CD4-positive, alpha-beta T cell treated with Interleukin-6 at 100 ng/mL for 8 hours (primary cell): ENCODE results near the gene LRRN3.

ENCODE experiments used
- DNase-seq: peaks from one replicate; pipeline ENCODE4 v3.0.0-alpha.2; 2020; ENCODE audit warnings: mixed read lengths, low spot score

The LRRN3 gene

DNA sequence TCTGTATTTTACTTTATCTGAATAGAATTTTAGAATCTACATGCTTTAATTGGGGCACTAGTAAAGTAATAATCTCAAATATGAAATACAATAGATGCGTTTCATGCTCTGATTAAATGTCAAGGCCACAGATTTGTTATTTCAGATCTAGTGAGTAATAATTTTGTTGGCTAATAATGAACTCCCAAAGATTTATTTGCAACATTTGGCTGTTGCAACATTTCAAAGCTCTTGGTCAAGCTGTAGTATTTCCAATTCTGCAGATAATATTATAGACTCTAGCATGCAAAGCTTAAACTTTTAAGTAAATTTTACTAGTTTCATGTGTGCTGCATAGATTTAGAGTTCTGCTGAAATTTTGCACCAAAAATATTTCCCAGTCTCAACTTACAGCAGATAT is 16.7 kb downstream of the LRRN3 start:
- DNase-seq: no peak

DNA sequence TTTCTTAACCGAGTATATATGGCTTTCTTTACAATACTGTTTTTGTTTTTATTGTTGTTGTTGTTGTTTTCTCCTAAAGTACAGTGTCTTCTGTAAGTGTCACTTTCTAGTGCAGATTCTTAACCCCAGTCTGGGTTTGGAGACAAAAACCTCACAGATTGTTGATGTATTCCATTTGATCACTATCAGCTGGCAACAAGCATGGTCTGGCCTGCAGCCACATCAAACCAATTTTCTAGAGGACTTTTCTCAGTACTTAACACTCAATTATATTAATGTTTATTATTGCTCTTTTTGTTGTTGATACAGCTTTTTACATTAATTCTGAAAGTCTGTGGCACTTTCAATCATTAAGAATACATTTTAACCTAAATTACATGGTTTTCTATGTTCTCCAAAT is 17.1 kb downstream of the LRRN3 start:
- DNase-seq: no peak

DNA sequence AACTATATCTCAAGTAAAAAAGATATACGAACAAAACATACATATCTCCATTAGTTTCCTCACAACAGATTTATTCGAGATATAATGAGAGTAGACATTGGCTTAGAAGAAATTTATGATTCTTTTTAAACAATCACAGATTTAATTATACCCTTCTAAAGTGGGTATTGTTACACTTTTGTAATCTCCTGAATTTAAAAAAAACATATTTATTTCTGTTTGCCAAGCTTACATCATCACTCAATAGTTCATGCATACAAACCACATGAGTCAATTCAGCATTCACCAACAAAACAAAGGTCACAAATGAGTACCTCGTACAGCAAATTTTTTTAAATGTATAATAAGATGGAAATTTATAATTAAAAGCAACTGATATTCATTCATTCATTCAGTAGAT is 17.6 kb downstream of the LRRN3 start:
- DNase-seq: no peak

DNA sequence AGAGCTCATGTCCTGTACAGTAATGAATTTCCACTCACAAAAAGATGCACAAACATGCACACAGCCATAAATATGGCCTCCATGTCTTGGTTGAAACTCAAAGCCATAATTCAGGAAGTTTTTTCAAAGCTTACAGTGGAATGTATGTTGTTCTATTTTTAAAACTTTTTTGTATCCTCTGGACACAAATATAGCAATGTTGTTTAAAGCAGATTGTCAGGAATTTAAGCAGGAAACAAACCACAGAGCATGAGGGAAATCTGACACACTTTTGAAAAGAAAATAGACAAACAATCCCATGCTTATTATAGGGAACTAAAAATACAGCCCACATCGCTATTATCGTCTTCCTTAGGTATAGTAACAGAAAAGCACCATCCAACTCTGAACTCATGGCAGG is 21.5 kb downstream of the LRRN3 start:
- no peak for DNase-seq

GRCh38 chr7:111113263-111114017 is 22.5 kb downstream of the LRRN3 start:
- no peak for DNase-seq

GRCh38 chr7:111115966-111116365 is 25.0 kb downstream of the LRRN3 start:
- DNase-seq: no peak

- no peak for DNase-seq
Measured at GRCh38 chr7:111126987-111127386, 36.1 kb downstream of the LRRN3 start.

DNA sequence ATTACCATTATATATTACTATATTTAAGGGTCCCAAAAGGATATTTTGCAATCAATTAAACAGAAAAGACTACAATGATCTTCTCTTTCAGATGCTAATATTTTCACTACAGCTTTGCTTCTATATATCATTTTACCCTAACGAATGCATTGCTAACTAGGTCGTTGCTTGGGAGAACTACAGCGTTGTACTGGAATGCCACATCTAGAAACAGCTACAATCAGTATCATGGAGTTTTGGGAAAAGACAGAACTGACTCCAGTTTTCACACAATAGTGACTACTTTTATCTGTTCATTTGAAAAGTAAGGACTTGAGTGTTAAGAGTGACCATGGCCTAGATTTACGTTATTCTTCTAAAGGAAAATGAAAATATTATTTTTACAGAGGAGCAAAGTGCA is 38.5 kb downstream of the LRRN3 start:
- no peak for DNase-seq

DNA sequence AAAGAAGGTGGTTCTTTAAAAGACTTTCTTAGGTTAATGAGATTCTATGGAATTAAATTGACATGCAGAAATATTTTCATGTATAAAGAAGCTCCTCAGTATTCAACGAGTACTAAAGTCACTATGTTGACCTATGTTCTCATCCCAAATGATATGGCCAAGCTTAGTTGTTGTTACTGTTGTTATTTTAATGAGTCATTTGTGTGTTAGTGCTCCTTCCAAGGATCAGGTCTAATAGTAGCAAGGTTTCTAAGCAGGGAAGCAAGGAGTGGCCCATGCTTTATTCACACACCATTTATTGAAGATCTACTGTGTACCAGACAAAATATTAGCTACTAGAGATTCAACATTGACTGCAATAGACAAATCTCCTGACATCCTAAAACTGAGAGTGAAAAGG is 41.9 kb downstream of the LRRN3 start:
- no peak for DNase-seq

GRCh38 chr7:111137296-111138192 is 46.6 kb downstream of the LRRN3 start:
- no peak for DNase-seq

GRCh38 chr7:111138193-111138569 is 47.3 kb downstream of the LRRN3 start:
- peak; percentile 61 for DNase-seq

DNA sequence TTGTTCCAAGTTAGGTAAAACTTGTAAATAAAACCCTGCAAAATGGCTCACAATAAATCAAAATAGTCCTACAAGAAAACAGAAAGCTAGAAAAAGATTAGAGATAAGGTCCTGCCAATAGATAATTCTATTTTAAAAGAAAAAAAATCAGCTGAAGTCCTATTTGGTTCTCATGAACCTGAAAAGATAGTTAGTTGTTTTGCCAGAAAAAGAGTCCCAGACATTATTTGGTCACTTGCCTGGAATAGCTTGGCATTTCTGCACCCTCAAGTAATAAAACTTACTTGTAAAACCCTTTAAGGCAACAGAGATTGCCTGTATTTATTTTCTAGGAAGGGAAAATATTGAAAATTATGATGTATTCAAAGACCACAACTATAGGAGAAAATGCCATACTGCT is 47.7 kb downstream of the LRRN3 start:
- DNase-seq: no peak

DNA sequence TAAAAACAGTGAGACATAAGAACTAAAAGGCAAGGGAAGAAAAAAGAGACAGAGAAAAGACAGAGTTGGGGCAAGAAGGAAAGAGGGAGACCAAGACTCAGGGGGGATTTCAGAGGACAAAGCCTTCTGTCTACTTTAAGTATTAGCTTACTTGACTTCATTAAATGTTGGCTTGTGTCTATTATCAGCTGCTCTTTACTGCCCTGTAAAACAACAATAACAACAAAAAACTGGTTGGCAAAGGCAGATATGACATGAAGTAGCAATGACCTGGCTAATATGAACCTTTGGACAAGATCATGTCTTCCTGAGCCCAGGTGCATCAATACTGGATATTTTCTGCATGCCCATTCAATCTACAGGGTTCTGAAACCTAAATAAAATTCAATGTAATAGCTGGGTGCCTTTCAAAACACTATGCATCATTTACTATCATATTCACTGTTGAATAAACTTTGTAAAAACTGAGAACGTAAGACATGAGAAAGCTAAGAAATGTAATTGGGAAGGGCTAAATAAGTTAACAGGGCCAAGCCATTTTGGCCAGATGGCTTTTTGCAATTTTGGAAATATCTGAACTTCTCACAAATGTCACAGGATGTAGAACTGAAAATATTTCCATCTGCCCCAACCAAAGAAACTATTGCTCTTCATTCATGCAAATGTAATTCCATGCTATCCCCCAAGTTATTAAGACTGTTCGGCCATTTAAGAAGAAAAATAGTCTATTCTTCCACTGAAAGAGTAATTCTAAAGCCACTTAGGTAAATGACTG is 49.4 kb downstream of the LRRN3 start:
- no peak for DNase-seq

DNA sequence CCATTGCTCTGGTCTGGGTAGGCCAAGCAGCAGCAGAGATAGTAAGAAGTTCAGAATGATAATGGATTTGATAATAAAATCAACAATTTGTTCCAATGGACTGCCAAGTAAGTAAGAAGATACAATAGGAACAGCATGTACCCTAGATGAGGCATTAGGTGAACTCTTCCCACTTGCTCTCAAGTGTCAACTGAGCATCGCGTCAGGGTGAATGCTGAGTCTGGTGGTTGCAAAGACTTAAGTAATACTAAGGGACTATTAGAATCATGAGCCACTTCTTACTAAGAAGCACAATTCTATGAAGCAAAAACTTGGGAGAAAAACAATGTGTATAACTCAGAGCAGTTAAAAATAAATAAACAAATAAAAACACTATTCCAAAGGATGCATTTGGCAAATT is 54.5 kb downstream of the LRRN3 start:
- no peak for DNase-seq

DNA sequence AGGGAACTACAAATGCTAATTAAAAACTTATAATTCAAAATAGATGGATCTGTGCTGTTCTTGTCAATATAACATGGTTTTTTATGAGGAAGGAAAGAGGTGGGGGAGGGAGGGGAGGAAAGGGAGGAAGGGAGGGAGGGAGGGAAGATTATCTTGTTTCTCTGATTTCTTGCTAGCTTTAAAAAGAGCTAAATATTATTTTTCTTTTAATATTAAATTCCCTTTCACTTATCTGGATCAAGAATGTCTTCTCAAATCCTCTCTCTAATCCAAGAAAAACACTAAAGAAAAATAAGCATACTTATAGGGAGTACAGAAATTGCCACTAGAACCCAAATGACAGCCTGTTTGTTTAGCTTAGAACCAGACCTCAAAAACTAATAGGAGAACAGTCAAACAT is 55.2 kb downstream of the LRRN3 start:
- DNase-seq: no peak

- DNase-seq: no peak
Measured at GRCh38 chr7:111147708-111148533, 57.0 kb downstream of the LRRN3 start.

DNA sequence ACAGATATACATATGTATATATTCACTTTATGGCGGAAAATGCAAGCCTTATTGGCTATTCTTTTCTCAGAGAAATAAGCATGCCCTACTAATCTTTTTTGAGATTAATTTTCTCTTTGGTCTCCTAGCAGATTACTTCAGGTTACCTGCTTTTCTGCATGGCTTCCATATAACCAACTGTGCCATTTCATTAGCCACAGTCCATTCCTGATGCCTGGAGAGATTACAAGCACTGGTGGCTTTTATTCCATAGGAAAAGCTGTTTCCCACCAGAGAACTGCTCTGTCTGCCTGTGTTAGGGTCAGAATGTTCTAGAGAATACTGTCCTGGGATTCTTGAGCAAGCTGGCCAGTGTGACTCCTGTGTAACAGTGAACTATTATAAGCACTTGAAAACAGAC is 59.8 kb downstream of the LRRN3 start:
- DNase-seq: no peak

DNA sequence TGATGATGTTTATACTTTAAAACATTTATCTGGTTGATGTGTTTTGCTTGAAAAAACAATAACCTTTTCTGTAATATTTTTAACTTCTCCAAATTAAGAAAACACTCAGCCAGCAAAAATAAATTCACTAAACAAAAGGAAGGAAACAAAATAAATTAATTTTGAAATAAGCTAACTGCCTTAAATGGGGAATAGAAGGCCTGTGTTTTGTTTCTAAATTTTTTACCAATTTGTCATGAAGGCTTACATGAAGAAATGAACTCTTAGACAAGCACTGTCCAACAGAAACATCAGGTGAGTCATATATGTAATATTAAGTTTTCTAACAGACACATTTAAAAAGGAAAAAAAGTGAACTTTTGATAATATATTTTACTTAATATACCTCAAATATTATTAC is 68.5 kb downstream of the LRRN3 start:
- no peak for DNase-seq

DNA sequence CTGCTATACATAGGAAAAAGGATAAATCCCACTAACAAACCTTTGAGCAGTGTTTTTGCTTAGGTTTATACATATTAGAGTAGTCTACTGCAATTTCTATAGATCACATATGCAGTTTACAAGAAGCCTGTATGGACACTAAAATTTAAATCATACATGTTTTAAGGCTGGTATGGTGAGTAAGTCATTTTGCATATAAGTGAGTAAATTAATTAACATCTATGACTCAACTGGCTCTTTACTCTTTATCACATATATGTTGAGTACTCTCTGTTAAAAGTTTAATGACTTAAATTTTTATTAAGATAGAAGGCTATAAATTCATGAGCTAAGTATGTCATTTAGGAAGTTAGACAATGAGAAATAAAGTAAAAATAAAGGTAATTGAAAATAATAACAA is 69.4 kb downstream of the LRRN3 start:
- DNase-seq: no peak

DNA sequence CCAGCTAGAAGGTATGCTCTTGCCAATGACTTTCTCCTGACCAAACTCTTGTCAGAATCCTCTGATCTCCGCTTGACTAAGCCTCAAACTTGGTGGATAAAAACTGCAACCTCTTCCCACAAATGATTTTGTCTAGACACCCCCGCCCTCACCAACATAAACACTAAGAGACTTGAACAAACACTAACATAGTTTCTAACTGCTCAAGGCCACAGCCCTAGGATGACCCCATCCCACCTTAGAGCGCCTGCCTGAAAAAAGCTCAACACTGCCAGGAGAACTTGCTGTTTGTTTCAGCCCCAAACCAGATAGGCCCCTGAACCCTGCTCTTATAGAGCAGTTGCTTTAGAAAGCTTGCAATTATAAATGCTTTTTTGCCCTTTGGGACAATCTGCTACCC is 71.8 kb downstream of the LRRN3 start:
- DNase-seq: no peak

GRCh38 chr7:111164442-111164841 is 73.5 kb downstream of the LRRN3 start:
- no peak for DNase-seq

DNA sequence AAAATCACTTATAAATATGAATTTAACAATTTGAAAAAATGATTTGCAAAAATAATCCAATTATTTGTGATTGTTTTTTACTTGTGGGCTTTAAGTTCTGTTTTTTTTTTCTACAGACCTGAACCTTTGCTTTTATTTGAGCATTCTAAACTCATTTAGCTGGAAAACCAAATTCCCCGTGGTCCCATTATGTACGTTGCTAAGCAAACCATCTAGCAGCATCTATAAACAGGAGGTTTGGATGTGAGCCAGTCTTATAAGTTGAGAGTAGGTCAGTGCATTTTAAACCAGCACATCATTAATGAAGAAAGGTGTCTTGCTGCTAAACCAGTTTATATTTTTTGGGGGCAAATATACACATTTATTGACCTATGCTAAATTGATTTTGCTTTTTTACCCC is 77.3 kb downstream of the LRRN3 start:
- no peak for DNase-seq
